ENCODE results near the gene TSPO2.
"Not testable (repeated sequence)": the region's sequence is repeated elsewhere in the genome, so short reads cannot be mapped to it uniquely, and the experiment has no call there.

Gene TSPO2

GRCh38 chr6:41042226-41043055, at the start of gene TSPO2:
TSPO2 (plus strand) TSS chr6:41042467; CDS start chr6:41042986, 519 bp downstream.
- FAIRE-seq (no peak), DNase-seq (ENCODE audit: low spot score) (no peak)

- DNase-seq (ENCODE audit: low spot score): no peak
- no peak for FAIRE-seq
Measured at GRCh38 chr6:40992746-40993145, 49.5 kb upstream of the TSPO2 start.

- peak; percentile 27 for DNase-seq (ENCODE audit: low spot score)
- FAIRE-seq: peak; percentile 37
Measured at GRCh38 chr6:40996591-40997233, 45.6 kb upstream of the TSPO2 start.

GRCh38 chr6:40997234-40997957, 44.9 kb upstream of the TSPO2 start:
- DNase-seq (ENCODE audit: low spot score): peak; percentile 76
- no peak for FAIRE-seq

GRCh38 chr6:40998661-40999060, 43.6 kb upstream of the TSPO2 start:
- DNase-seq (ENCODE audit: low spot score): no peak
- no peak for FAIRE-seq

GRCh38 chr6:40999569-40999968, 42.7 kb upstream of the TSPO2 start:
- DNase-seq (ENCODE audit: low spot score) (peak; percentile 60), FAIRE-seq (no peak)

GRCh38 chr6:41000248-41000647, 42.0 kb upstream of the TSPO2 start:
- no peak for FAIRE-seq

GRCh38 chr6:41002168-41002567, 40.1 kb upstream of the TSPO2 start:
- FAIRE-seq: no peak

More at GRCh38 chr6:41000248-41000647, 42.0 kb upstream of the TSPO2 start:
- no peak for DNase-seq (ENCODE audit: low spot score)

GRCh38 chr6:41006217-41006616, 36.0 kb upstream of the TSPO2 start:
- FAIRE-seq: not testable (repeated sequence)
- peak; percentile 36 for DNase-seq (ENCODE audit: low spot score)

More at GRCh38 chr6:41002168-41002567, 40.1 kb upstream of the TSPO2 start:
- no peak for DNase-seq (ENCODE audit: low spot score)

- DNase-seq (ENCODE audit: low spot score); FAIRE-seq: not testable (repeated sequence)
Measured at GRCh38 chr6:41006980-41007379, 35.3 kb upstream of the TSPO2 start.

GRCh38 chr6:41008011-41008410, 34.3 kb upstream of the TSPO2 start:
- FAIRE-seq (no peak), DNase-seq (ENCODE audit: low spot score) (no peak)

- no peak for FAIRE-seq
- DNase-seq (ENCODE audit: low spot score): no peak
Measured at GRCh38 chr6:41009669-41010068, 32.6 kb upstream of the TSPO2 start.

GRCh38 chr6:41011673-41012072, 30.6 kb upstream of the TSPO2 start:
- no peak for DNase-seq (ENCODE audit: low spot score)
- FAIRE-seq: no peak

- FAIRE-seq (no peak), DNase-seq (ENCODE audit: low spot score) (no peak)
Measured at GRCh38 chr6:41013466-41014153, 28.7 kb upstream of the TSPO2 start.

GRCh38 chr6:41014780-41015179, 27.5 kb upstream of the TSPO2 start:
- DNase-seq (ENCODE audit: low spot score) (no peak), FAIRE-seq (no peak)

GRCh38 chr6:41015860-41016259, 26.4 kb upstream of the TSPO2 start:
- DNase-seq (ENCODE audit: low spot score); FAIRE-seq: not testable (repeated sequence)

- no peak for FAIRE-seq
- no peak for DNase-seq (ENCODE audit: low spot score)
Measured at GRCh38 chr6:41017663-41018062, 24.6 kb upstream of the TSPO2 start.

- DNase-seq (ENCODE audit: low spot score): peak; percentile 20
- FAIRE-seq: no peak
Measured at GRCh38 chr6:41021832-41022231, 20.4 kb upstream of the TSPO2 start.

- FAIRE-seq (no peak), DNase-seq (ENCODE audit: low spot score) (no peak)
Measured at GRCh38 chr6:41022294-41022693, 20.0 kb upstream of the TSPO2 start.

- no peak for FAIRE-seq
- DNase-seq (ENCODE audit: low spot score): no peak
Measured at GRCh38 chr6:41023114-41023513, 19.2 kb upstream of the TSPO2 start.

GRCh38 chr6:41025966-41026530, 16.2 kb upstream of the TSPO2 start:
- FAIRE-seq (no peak), DNase-seq (ENCODE audit: low spot score) (no peak)

All from urothelium cell line (cell line).